NCI-H2081 treated with DMSO at 0.1 percent for 48 hours (cell line): ENCODE measurements around the gene STK39.
"Not testable (repeated sequence)": the region's sequence is repeated elsewhere in the genome, so short reads cannot be mapped to it uniquely, and the experiment has no call there.

Experiments
- DNase-seq: peaks from one replicate; lab custom pipeline; 2025; lab: John Stamatoyannopoulos, UW

The STK39 gene

DNA sequence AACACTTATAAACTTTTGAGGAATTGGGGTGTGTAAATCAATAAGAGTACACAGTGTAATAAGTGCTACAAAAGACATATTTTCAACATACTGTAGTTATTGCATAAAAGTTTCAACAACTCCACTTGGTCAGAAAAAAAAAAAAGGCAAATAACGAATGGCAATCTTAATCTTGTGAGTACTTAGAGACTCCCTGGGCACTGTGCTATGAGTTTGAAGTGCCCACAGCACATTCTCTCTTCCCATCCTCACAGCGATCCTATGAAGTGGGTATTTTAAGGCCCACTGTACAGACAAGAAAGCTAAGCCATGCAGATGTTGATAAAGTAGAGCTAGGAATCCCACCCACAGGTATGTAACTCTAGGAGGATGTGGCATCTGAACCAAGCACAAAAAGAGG, 112.3 kb downstream of the STK39 start:
- DNase-seq, result no peak

DNA sequence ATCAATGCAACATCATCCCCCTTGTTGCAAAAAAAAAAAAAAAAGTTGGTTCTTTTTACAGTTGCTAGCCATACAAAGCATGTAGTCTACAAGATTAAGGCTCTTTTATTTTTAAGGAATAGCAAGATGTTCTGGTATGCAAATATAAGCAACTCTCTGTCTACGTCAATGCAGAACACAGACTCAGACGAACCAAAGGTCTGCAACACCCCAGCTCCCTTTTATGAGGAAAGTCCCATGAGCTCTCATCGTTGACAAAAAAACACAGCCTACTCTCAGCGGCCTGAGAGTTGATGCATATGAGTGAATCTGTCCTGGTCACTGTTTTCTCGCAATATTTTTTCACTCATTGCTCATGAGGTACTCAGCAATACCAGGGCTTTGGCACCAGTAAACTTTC, 112.9 kb downstream of the STK39 start:
- no peak for DNase-seq

DNA sequence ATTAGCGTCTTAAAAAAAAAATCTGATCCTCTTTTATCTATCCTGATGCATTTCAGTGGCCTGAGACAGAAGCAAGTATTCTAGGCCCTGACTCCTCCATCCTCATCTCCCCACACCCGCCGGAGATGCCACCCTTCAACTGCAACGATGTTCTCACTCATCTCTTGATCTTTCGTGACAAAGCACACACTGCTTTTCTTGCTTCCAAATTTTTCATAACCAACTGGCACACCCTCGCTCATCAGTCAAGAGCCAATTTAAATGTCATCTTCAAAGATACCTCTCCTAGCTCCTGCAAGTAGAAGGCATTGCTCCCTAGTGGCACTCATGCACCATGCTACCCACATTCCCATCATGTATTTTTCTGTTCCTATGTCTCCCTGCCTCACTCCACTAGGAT, 115.0 kb downstream of the STK39 start:
- no peak for DNase-seq

DNA sequence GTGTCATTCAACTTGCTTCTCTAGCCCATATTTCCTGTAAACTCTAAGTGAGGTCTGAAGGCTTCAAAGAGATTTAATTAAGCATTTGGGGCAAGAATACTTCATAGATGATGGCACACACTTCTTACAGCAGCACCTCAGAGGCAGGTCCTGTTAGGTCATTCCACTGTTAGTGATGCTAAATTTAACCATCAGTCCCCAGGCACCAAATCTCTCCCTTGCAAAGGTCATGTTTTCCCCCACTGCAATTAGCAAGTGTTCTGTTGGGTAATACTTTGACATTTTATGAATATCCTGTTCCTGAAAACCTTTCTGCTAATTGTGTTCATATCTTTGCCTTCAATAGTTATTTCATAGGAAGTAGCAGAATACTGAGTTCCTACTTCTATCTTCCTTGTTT, 117.0 kb downstream of the STK39 start:
- no peak for DNase-seq

DNA sequence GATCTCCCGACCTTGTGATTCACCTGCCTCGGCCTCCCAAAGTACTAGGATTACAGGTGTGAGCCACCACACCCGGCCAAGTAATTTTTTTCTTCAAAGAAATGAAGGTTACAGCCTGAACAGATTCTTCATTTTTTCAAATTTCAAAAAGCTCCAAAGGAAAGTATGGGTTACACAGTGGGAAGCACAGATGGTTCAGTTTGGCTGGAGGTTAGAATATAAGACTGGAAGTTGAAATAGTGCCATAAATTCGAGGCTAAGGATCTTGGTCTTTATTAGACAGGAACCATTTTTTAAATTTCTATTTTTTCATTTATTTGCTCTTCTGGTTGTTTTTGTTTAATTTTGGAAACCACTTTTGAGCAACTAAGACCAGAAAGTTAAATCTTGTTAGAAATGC, 120.0 kb downstream of the STK39 start:
- DNase-seq, result no peak

DNA sequence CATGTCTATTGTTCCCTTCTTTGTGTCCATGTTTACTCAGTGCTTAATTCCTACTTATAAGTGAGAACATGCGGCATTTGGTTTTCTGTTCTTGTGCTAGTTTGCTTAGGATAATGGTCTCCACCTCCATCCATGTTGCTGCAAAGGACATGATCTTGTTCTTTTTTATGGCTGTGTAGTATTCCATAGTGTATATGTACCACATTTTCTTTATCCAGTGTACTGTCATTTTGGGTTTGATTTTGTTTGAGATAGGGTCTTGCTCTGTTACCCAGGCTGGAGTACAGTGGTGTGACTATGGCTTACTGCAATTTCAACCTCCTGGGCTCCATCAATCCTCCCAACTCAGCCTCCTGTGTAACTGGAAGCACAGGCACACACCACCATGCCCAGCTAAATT, 125.2 kb downstream of the STK39 start:
- DNase-seq, result not testable (repeated sequence)

DNA sequence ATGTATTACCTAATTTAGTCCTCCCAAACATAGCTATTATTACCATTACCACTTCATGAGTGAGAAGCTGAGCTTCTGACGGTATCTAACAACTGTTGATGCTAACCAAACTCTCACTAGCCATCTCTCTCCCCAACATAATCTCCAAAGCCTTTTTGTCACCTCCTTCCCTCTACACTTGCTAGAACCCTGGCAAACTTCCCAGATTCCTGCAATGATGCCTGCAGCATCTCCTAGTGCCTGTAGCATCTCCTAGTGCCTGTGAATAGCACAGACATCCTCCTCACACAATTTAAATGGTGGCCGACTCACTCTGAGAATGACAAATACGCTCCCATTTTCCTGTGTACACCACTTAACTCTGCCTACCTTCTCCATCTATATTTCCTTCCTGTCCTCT, 126.7 kb downstream of the STK39 start:
- DNase-seq, result no peak

DNA sequence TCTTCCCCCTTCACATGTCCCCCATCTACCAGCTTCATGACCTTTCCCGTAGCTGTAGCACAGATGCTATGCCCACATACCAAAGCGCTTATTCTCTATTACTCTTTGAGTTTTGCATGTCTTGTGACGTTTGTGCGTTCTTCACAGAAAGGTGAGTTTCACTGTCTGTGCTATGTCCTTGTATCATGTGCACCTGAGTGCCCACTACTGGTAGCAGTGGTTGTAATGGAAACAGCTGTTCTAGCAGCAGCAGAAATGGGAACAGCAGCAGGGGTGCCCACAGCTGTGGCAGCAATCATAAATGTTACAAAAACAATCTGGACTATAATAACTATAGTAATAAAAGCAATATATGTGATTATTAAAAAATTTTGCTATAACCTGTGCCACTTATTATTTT, 127.1 kb downstream of the STK39 start:
- DNase-seq, result no peak

DNA sequence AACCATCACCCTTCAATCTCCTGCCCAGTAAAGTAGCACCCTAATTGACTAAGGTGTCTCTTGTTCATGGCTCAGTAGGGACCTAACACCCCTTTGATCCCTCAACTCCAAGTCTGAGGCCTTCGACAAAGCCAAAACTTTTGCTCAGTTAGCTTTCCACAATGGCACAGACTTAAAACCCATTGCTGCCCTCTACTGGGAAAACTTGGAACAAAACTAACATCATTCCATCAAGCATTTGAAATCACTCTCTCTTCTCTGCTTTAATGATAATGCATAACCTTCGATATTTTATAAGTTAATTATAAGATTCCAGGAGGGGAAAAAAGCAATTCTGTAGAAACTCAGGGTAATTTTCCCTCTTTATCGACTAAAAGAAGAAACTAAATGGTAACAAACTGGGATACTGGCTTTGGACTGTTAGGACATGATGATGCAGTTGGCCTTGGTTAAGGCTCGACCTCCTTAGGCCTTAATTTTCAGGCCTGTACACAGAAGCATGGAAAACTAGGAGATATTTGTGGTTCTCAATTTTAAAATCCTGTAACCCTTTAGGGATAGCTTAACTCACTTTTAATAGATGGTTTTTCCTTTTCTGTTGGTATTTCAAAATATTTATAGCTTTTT, 127.8 kb downstream of the STK39 start:
- no peak for DNase-seq

DNA sequence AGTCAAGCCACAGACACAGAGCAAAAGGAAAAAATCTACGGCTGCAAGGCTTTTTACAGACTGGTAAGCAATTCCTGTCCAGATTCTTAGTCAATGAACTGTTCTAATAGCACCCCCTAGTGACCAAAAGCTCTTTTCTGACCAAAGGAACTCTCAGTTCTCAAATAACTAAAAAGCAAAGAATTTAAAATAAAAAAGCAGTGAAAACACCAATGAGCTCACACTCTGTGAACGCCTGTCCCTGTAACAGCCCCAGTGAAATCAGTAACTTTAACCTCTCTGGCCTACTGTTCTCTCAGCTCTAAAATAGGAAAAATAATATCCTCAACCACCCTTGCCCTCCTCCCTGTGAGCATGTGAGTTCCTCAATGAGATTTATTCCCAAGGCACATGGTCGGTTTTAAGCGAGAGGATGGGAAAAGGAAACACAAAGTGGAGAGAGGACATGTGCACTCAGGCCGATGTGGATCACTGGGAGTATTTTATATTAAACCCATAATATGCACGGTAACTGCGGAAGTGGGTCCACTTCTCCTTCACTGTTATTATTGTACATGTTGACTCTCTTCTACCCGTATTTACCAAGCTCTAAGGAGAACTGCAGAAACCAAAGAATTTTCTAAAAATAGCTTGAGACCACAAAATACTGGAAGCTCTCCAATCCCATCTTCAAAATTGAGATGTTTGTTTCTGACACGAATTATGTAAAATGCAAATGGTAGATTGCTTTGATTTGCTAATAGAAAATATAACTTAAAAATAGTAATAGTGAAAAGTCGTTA, 128.5 kb downstream of the STK39 start:
- no peak for DNase-seq

DNA sequence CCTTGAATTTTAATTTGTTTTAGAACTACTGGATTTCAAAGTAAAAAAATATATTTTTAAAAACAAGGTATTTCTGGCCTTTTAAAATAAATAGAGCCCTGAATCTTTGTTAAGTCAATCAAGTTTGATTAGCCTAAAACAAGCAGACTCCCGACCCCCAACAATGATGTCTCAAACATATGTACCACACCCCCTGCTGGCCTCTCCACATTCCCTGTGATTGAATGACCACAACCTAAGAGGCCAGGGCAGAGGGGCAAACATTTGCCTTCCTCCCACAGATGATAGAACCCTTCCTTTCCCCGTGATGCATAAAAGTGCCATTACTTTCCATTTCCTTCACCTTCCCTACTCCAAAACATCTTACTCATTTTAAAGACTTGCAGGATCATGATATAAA, 130.9 kb downstream of the STK39 start:
- DNase-seq, result no peak

DNA sequence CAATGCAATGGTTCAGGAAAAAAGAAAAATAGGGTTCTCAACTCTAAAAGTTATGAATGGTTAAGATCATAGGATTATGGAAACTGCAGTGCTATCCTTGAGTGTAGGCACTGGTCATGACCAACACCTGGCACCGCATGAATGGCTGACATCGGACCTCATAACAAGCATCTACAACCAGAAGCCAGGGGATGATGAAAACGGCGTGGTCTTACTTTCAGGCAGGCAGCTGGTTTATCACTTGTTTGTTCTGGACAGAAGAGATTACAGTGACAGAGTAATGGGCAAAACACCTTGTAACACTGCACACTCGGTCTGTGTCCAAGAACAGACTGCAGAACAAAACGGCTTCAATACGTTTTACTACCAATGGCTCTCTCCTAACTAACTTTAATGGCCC, 132.8 kb downstream of the STK39 start:
- DNase-seq, result no peak

DNA sequence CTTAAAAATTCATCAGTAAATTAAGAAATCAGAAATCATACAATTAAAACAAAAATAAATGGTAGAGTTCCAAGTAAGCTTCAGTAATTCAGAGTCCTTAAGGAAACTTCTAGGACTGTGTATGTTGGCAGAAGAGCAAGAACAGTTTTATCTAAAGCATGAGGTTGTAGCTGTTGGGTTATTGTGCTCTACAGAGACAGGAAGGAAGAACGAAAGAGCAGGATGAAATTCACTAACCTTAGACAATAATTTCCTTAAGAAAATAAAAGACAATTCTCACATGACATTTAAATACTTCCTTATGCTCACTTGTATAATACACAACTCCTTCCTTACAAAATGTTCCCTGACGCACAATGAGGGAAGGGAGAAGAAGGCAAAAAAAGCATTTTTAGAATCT, 133.4 kb downstream of the STK39 start:
- no peak for DNase-seq

DNA sequence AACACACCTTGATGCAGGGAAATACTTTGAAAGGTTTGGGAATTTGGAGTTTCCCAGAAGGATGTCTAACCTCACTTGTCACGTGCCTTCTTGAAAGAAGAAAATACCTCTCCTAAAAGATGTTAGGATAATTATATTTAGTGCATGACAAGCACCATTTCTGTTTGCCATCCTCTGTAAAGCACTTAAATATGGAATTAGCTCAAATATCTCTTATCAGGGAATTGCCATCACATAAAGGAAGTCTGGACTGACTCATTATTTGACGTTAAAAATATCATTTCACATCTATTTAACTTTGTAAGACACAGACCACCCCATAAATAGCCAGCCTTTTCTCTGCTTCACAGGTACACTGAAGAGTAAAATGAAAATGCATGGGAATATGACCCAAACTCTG, 140.1 kb downstream of the STK39 start:
- no peak for DNase-seq

DNA sequence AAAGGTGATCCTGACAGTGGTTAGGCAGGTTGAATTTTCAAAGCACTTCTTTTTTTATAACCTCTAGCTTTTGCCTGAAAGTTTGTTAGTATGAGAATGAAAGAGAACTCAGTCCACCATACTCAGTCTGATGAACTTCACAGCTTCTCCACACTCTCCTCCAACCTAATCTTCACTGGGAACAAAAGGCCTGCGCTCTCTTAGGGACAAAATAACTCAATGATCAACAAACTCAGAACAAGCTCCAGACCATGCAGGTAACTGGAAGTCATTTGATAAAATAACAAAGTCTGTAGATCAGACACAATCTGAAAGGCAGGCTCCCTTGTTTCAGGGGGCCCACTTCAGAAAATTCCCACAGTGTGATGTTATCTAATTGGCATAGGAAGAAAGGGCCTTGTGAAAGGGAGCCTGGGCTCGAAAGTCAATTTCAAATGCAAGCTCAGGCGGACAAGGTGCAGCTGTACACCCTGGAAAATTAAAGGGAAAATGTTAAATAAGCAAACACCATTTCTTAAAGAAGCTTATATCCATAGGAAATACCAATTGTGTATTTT, 142.2 kb downstream of the STK39 start:
- DNase-seq, result no peak

DNA sequence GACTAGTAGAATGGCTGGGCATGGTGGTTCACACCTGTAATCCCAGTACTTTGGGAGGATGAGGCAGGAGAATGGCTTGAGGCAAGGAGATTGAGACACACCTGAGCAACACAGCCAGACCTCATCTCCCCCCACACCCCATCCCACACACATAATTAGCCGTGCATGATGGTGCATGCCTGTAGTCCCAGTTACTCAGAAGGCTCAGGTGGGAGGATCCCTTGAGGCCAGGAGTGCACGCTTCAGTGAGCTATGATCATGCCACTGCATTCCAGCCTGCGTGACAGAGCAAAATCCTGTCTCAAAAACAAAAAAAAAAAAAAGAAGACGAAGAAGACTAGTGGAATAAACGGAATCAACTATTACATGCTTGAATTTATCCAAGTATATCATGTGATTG, 150.0 kb downstream of the STK39 start:
- DNase-seq, result no peak

DNA sequence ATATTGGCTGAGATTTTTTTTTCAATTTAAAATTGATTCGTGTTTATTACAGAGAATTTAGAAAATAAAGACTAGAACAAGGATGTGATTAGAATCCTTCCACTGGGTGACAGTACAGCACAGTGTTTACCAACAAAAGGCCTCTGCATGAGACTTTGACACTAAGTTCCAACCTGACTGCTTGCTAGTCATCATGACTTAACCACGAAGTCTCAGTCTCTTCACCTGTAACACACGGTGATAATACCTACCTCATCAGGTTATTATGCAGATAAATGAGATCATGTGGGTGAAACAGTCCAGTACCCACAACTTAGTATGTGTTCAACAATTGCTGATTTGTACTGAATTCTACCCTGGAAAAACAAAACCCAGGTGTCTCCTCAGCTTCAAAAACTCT, 151.2 kb downstream of the STK39 start:
- DNase-seq, result no peak

DNA sequence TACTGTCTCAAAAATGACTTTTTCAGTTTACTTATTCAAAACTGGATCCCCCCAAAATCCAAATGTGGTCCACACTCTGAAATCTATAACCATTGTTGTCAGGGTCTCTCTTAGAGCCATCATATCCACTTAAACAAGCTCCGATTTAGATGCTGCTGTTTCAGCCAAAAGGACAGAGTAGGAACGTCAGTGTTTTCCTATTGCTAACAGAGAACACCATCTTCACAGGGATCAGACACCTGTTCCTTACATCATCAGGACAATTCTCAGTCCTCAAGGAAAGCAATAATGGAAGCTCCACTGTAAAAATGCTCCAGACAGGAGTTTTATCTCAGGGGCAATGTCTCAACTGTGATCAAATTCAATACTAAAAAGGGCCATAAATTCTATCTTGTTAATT, 155.4 kb downstream of the STK39 start:
- no peak for DNase-seq

DNA sequence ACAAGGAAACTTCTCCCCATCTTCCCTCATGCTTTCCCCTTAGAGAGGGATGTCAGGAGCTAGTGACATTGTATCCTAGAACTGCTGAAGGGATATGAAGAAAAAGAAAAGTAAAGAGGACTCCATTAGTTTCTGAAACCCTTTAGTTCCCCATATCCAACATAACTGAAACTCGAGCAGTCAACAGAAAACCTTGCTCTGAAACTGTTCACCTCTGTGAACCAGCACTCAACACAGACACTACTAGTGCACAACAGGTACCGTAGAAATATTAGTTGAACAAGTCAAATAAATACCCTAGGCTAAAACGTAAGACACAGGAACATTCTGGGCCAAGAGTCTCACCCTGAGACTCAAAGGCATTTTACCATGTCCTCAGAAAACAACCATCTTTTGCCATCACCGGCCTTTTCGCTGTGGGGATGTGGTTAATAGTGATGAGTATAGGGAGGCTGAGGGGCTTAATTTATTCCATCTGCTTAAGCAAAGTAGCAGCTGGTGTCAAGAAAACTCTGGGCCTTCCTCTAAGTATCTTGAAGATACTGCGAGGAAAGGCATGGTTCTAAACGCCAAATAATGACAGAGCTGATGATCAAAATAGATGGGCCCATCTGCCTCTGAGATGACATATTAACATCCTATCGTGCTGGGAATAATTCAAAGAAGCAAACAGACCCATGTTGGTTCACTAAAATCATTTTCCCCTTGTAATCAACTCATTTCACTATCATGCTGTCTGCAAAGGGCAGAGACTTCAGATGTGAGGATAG, 156.8 kb downstream of the STK39 start:
- no peak for DNase-seq

DNA sequence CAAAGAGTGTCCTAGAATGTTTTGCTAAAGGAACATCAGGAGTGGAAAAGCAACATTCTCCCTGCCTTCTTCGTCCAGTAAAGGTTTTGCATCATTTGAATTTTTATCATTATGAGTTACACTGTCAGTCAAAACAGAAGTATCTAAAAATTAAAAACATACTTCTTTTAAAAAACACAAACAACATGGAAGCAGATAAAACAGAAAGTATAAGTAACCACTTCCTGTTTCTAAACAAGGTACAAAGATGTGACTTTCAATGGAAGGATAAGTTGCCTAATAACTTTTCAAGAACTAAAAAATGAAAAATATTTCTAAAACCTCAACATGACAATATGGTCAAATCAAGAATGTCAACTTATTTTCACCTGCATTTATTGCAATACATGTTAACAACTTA, 158.2 kb downstream of the STK39 start:
- no peak for DNase-seq

DNA sequence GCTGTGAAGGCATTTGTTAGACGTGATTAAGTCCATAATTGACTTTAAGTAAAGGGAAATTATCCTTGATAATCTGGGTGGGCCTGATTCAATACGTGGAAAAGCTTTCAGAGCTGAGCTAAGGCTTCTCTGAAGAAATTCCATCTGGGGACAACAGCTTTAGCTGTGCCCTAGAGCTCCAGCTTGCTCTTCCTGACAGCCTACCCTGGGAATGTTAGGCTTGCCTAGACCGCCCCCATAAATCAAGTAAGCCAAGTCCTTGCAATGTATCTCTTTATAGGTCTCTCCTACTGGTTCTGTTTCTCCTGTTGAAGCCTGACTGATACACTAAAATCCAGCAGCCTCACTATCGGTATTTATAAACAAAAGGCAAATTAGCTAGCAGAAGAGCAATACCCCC, 160.0 kb downstream of the STK39 start:
- DNase-seq, result no peak

DNA sequence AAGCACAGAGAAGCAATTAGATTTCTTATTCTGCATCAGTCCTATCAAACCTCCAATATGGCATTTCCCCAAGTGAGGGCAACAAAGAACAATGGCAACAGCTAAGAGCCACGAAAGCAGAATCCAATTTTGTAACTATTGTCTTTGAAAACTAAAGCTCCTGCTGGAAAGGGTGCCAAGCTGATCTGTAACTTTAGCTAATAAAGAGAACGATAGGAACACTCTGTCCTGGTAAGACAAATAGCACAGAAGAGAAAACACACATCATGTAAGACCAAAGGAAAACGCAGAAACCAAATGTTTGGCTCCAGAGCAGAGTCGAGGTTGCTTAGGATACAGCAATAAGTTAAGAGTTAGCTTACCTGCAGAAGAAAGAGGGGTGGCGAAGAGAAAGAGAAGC, 160.5 kb downstream of the STK39 start:
- no peak for DNase-seq

DNA sequence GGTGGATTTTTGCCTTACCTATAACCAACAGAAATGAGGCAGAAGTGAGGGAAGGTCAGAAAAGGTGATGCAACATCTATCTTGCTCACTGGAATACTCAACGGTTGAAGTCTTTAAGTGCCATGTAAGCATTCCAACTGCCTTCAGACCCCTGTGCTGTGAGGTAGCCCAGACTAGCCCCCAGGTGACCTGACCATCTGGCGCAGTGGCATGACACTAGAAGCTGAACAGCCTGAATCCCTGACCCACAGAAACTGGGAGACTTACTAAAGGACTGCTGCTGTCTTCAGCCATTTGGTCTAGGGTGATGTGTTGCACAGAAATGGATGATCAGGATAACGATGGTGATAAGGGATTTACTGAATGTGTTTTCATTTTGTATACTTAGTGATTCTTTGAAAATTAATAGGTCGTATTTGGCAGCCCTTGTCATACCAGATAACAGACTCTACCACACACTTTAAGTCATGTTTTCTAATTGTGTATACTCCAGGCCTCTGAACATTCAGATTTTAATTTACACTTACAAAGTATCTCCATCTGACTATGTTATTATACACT, 161.5 kb downstream of the STK39 start:
- DNase-seq, result no peak
